BE2C (cell line): ENCODE data around the gene TNFAIP8.

Source experiments
- DNase-seq: peaks from one replicate; pipeline ENCODE4 v3.0.0-alpha.2; 2020
- H3K27me3 ChIP-seq: fragments of 250-450 bp; sonication (Bioruptor Pico); 2 replicates; pipeline ENCODE4 v1.5.1; 2020; ENCODE audit warnings: mild to moderate bottlenecking
- H3K36me3 ChIP-seq: fragments of 250-450 bp; sonication (Bioruptor Pico); 2 replicates; pipeline ENCODE4 v1.5.1; 2020; ENCODE audit warnings: mild to moderate bottlenecking
- H3K4me1 ChIP-seq: fragments of 250-450 bp; sonication (Bioruptor Pico); 2 replicates; pipeline ENCODE4 v1.5.1; 2020
- H3K4me3 ChIP-seq: 2 replicates; pipeline ENCODE4 v1.5.1; 2011; ENCODE audit warnings: low read depth, low read length
- H3K9me3 ChIP-seq: fragments of 250-450 bp; sonication (Bioruptor Pico); 2 replicates; pipeline ENCODE4 v1.5.1; 2020
- CTCF ChIP-seq: IDR thresholded peaks from 2 replicates; pipeline ENCODE4 v1.5.1; 2012; ENCODE audit warnings: mild to moderate bottlenecking, low read depth, low read length

TNFAIP8 gene

DNA sequence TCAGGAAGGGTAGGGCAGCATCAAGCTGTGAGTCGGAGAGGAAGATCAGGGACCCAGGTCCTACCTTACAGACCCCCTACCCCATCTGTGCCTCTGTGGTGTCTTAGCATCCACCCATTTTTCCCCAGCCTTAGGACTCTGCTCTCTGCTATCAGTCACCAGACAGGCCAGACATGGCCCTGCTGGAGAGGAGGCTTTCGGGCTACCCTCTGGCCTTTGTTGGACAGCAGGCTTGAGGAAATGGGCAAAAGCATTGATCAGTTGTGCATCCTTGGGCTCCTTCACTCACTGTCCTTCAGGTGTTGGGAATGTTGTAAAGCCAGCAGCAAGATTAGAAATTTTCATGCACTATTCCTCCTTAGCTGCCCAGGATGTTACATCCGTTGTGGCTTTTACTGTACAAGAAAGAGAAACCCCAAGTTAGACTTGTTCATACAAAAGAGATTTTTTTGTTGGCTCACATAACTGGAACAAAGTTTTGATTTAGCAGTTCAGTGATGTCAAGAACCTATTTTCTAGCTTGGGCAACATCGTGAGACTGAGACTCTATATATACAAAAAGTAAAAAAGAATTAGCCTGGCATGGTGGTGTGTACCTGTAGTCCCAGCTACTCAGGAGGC, 17.4 kb upstream of the TNFAIP8 start:
- Histone ChIP-seq H3K4me3 (no peak overlapping the region), H3K36me3 (no peaks in the 10 kb centered on the region), H3K9me3 (no peaks in the 10 kb centered on the region), H3K27me3 (no peaks in the 10 kb centered on the region), H3K4me1 (no peaks in the 10 kb centered on the region)
- DNase-seq: no peak
- TF ChIP-seq CTCF: no peak

DNA sequence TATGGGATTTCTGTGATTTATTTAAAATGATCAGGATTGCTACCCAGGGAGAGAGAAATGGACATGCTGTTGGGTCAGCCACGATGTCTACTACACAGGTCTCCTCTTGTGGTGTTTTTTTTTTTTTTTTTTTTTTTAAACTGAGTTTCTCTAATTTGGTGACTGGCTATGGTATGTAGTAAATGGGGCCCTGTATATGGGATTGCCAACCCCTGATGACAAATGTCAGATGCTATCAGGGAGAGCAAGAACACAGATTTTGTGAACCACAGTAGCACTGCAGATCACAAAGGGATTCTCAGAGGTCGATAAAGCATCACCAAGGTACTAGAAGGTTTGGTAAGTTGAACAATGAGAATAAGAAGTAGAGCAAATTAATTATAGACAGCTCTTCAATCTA, 16.5 kb upstream of the TNFAIP8 start:
- no peaks in the 10 kb centered on the region for H3K9me3 ChIP-seq
- no peak for DNase-seq
- H3K4me3 ChIP-seq: no peak overlapping the region
- no peaks in the 10 kb centered on the region for H3K4me1 ChIP-seq
- TF ChIP-seq CTCF: no peak
- H3K36me3 ChIP-seq: no peaks in the 10 kb centered on the region
- H3K27me3 ChIP-seq: no peaks in the 10 kb centered on the region

GRCh38 chr5:119339965-119340364, 15.9 kb upstream of the TNFAIP8 start:
- Histone ChIP-seq H3K36me3 (no peaks in the 10 kb centered on the region), H3K27me3 (no peaks in the 10 kb centered on the region), H3K9me3 (no peaks in the 10 kb centered on the region), H3K4me1 (no peaks in the 10 kb centered on the region), H3K4me3 (no peak overlapping the region)
- no peak for TF ChIP-seq CTCF
- no peak for DNase-seq

- H3K9me3 ChIP-seq: no peaks in the 10 kb centered on the region
- H3K36me3 ChIP-seq: no peaks in the 10 kb centered on the region
- H3K4me3 ChIP-seq: no peak overlapping the region
- H3K27me3 ChIP-seq: no peaks in the 10 kb centered on the region
- DNase-seq: no peak
- H3K4me1 ChIP-seq: no peaks in the 10 kb centered on the region
- no peak for TF ChIP-seq CTCF
Measured at GRCh38 chr5:119340597-119341218, 15.1 kb upstream of the TNFAIP8 start.

DNA sequence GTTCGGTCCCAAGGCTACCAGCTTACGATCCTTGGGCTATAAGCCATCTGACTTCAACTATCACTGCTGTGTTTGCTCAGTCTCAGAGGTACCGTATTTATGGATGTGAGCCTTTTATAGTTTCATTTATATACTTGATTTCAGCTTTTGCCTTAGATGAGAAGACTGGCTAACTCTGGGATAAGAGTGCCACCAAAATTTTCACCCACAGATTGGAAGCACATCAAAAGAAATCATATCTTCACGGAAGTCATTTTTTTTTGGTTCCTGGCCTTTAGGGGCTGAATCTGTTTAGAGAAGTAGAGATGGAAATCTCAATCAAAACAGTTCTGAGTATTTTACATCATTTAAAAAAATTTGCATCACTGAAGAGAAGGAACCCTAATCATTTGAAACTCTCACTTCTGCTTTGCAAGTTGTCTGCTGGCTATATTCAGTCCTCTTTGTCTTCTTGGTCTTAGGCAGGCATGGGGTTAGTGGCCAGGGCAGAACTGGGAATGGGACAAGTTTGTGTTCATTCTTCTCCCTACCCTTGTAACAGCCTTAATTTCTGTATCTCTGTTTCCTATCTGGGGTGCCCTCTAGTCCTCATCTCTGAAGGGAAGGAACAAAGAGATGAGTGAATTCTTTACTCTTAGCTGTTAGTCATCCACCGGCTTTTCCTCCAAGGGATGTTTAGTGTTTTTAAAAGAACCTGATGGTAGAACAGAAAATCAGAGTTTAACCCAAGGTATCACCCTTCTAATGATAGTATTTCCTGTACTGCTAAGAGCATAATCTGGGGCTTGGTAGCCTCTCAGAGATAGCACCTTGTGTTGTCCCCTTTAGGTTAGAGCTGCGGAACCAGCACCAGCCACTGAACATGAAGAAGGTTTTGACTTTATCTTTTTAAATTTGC, 14.1 kb upstream of the TNFAIP8 start:
- no peak overlapping the region for H3K4me3 ChIP-seq
- H3K4me1 ChIP-seq: no peaks in the 10 kb centered on the region

More for the DNA sequence above, 14.1 kb upstream of the TNFAIP8 start:
- no peak for DNase-seq
- Histone ChIP-seq H3K36me3 (no peaks in the 10 kb centered on the region), H3K9me3 (no peaks in the 10 kb centered on the region), H3K27me3 (no peaks in the 10 kb centered on the region)
- no peak for TF ChIP-seq CTCF
